GM12872 (cell line): ENCODE measurements around the gene ALPI.

ENCODE experiments used
- TF ChIP-seq, protein P1 (sequence below): IDR thresholded peaks from 3 replicates; pipeline ENCODE4 v1.5.1; 2011; ENCODE audit warnings: low read depth, mild to moderate bottlenecking, low read length, moderate library complexity; ENCODE audit not compliant: insufficient read depth

The ALPI gene

GRCh38 chr2:232494542-232494941 is 38.6 kb downstream of the ALPI start:
- TF ChIP-seq, protein P1, sequence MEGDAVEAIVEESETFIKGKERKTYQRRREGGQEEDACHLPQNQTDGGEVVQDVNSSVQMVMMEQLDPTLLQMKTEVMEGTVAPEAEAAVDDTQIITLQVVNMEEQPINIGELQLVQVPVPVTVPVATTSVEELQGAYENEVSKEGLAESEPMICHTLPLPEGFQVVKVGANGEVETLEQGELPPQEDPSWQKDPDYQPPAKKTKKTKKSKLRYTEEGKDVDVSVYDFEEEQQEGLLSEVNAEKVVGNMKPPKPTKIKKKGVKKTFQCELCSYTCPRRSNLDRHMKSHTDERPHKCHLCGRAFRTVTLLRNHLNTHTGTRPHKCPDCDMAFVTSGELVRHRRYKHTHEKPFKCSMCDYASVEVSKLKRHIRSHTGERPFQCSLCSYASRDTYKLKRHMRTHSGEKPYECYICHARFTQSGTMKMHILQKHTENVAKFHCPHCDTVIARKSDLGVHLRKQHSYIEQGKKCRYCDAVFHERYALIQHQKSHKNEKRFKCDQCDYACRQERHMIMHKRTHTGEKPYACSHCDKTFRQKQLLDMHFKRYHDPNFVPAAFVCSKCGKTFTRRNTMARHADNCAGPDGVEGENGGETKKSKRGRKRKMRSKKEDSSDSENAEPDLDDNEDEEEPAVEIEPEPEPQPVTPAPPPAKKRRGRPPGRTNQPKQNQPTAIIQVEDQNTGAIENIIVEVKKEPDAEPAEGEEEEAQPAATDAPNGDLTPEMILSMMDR: no peak

DNA sequence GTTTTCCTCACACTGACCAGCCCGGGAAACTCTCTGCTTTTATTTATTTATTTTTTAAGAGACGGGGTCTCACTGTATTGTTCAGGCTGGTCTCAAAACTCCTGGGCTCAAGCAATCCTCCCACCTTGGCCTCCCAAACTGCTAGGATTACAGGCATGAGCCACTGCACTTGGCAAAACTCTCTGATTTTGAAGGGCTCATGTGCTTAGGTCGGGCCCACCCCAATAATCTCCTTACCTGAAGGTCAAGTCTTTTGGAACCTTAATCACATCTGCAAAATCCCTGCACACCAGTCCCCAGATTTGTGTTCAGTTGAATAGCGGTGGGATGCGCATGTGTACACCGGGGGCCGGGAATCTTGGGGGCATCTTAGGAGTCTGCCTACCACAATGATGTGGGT is 39.3 kb downstream of the ALPI start:
- TF ChIP-seq, protein P1: no peak

DNA sequence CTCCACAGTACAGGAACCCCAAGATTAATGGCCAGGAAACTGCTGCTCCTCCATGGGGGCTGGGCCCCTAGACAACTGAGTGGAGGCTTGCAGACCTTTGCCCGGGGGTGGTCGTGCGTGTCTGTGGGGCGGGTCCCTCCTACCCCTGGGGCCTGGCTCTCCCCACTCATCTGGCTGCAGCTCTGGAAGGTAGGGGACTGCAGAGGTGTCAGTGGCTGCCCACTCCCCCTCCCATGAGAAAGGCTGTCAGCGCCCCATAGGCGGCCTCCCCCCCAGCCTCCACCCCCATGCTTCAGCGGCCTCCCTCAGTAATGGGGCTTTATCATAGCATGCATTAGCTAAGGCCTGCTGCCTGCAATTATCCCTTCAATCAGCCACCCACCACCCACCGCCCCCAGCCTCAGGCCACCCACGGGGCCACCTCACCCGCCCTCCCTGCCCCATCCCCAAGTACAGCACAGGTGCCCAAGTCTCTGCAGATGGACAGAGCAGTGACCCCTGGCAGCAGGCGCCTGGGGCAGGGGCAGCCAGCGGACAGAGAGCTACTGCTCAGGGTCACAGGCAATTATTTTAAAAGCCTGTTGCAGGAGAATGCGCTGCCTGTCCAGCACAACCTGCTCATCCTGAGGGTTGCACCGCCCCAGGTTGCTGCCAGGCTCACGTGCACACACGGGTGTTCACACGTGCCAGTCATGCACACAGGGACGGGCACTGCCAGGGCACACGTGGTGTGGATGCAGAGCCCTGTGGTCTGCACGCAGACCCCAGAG is 40.7 kb downstream of the ALPI start:
- TF ChIP-seq, protein P1: no peak

DNA sequence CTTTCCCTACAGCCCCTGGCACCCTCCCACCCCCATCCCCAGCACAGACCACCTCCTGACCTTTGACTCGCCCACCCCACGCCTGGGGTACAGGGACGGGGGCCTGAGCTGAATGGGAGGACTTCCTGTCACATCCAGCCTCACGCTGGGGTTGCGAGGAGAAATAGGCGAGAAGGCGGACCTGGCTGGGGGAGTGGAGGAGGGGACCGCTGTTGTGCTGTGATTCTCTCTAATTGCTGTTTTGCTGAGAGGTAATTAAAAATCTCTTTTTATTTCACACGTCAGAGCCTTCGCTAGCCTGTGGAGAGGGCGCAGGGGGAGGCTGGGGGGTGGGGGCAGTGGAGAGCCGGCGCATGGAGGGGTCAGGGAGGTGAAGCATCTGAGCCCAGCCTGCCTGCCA is 41.4 kb downstream of the ALPI start:
- TF ChIP-seq, protein P1: no peak

DNA sequence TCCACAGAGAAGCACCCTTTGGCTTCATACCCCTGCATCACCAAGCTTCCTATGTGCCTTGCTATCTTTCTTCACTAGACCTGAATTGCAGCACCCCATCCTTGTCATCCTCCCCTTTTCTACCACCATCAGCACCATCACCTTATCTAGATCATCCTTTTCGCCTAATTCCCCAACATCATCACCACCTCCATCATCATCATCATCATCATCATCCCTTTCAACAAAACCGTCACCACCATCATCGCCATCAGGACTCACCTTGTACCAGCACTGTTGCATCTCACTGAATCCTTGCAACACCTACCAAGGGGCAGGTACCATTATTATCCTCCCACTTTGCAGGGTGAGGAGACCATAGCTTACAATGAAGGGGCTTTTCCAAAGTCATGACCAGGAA is 42.5 kb downstream of the ALPI start:
- TF ChIP-seq, protein P1: no peak

- TF ChIP-seq, protein P1: no peak
Measured at GRCh38 chr2:232501331-232501771, 45.4 kb downstream of the ALPI start.

GRCh38 chr2:232501794-232502390 is 45.9 kb downstream of the ALPI start:
- TF ChIP-seq, protein P1: no peak
